ENCODE measurements around the gene UBE2Z. TPM values are rescaled to one million over a fixed set of nuclear protein-coding genes. Genes with fewer than 3 reads are reported as not detected.

UBE2Z gene
- total and polyA plus RNA-seq, 2 of the 13 experiments (the other 11 are each of a cell fraction or from before 2014, with no cell fraction given), result 63.2 to 122 TPM

GRCh38 chr17:48954300-48954755 lies 46.1 kb downstream of the UBE2Z start (continued):
- TF ChIP-seq ZNF281 (CRISPR knock-in tag; IDR thresholded peaks at IDR 0.05; ENCODE audit: borderline replicate concordance) (no peak), AGO2 (optimal IDR thresholded peaks at IDR 0.05; ENCODE audit: low read depth, low read length) (no peak), SNAI1 (CRISPR knock-in tag; IDR thresholded peaks at IDR 0.05; ENCODE audit: borderline replicate concordance) (no peak), ZNF564 (CRISPR knock-in tag; IDR thresholded peaks at IDR 0.05) (no peak), THYN1 (CRISPR knock-in tag; IDR thresholded peaks at IDR 0.05; ENCODE audit: borderline replicate concordance, low read depth) (no peak), CSRNP1 (CRISPR knock-in tag; IDR thresholded peaks at IDR 0.05) (no peak), SOX6 (IDR thresholded peaks at IDR 0.05) (no peak), SOX6 (CRISPR knock-in tag; IDR thresholded peaks at IDR 0.05) (peak; percentile 60), ZBTB44 (CRISPR knock-in tag; IDR thresholded peaks at IDR 0.05) (no peak), REPIN1 (CRISPR knock-in tag; IDR thresholded peaks at IDR 0.05; ENCODE audit: borderline replicate concordance, low read depth) (no peak; the same call in 1 of the 2 replicates), ZBTB21 (CRISPR knock-in tag; IDR thresholded peaks at IDR 0.05) (no peak), MAZ (IDR thresholded peaks at IDR 0.05; ENCODE audit: borderline replicate concordance, low read depth, low read length) (no peak), MAZ (CRISPR knock-in tag; IDR thresholded peaks at IDR 0.05; ENCODE audit: low read depth) (no peak), SMARCC2 (IDR thresholded peaks at IDR 0.05) (no peak), POGZ (CRISPR knock-in tag; IDR thresholded peaks at IDR 0.05) (no peak), MAX (IDR thresholded peaks at IDR 0.05) (no peak), ZNF3 (CRISPR knock-in tag; IDR thresholded peaks at IDR 0.05) (0 out of 2 replicates have a peak, but pooled peaks have one; percentile 41), FOXA1 (IDR thresholded peaks at IDR 0.05) (no peak), FOXA1 (CRISPR knock-in tag; IDR thresholded peaks at IDR 0.05) (no peak), TCF12 (IDR thresholded peaks at IDR 0.05) (no peak), TCF12 (CRISPR knock-in tag; IDR thresholded peaks at IDR 0.05) (no peak), NCOA2 (CRISPR knock-in tag; IDR thresholded peaks at IDR 0.05) (0 out of 2 replicates have a peak, but pooled peaks have one; percentile 23), FOXK1 (CRISPR knock-in tag; IDR thresholded peaks at IDR 0.05; ENCODE audit: borderline replicate concordance, low read depth) (no peak)

Measured in HepG2 (cell line).